ENCODE measurements around the gene PCMTD2.

- no peak for TF ChIP-seq EZH2phosphoT487 (conservative IDR thresholded peaks at IDR 0.05; ENCODE audit: low read length)
- TF ChIP-seq CTCF (IDR thresholded peaks at IDR 0.05; ENCODE audit: insufficient read depth, low read length, poor library complexity, severe bottlenecking) = no peak
These were observed 12.6 kb upstream of the PCMTD2 start for GRCh38 chr20:64242797-64243475.
